Measurements from ENCODE around the gene CPA3. TPM values are rescaled to one million over a fixed set of nuclear protein-coding genes. Genes with fewer than 3 reads are reported as not detected.

Gene CPA3
- total and polyA plus RNA-seq, 5 donors = 0.11 to 2.3 (median 2.0) TPM

GRCh38 chr3:148833223-148833622 is 31.9 kb upstream of the CPA3 start:
- intact Hi-C loops (cut with DNase I) = no loop called here
- Histone ChIP-seq H3K4me3 (ENCODE audit: low read length) (no peak overlapping the region), H3K9me3 (ENCODE audit: control insufficient read depth, low read length) (no peaks in the 10 kb centered on the region), H3K4me1 (ENCODE audit: control insufficient read depth, insufficient read depth, low read length) (no peaks in the 10 kb centered on the region), H3K27ac (ENCODE audit: low read length) (no peak overlapping the region), H3K27me3 (ENCODE audit: control insufficient read depth, insufficient read depth) (no peaks in the 10 kb centered on the region)
- no peak for ATAC-seq
- WGBS = 85% methylated on average over 3 of the region's 3 CpGs
- no peak for DNase-seq

- H3K4me1 ChIP-seq (ENCODE audit: control insufficient read depth, insufficient read depth, low read length) = no peaks in the 10 kb centered on the region
- H3K4me3 ChIP-seq (ENCODE audit: low read length) = no peak overlapping the region
- no peaks in the 10 kb centered on the region for H3K9me3 ChIP-seq (ENCODE audit: control insufficient read depth, low read length)
- intact Hi-C loops (cut with DNase I) = no loop called here
- no peak for ATAC-seq
- no peaks in the 10 kb centered on the region for H3K27me3 ChIP-seq (ENCODE audit: control insufficient read depth, insufficient read depth)
- no peak for DNase-seq
- no peak overlapping the region for H3K27ac ChIP-seq (ENCODE audit: low read length)
Observed at GRCh38 chr3:148839805-148840204, 25.3 kb upstream of the CPA3 start.

- ATAC-seq = no peak
- Histone ChIP-seq H3K4me3 (ENCODE audit: low read length) (no peak overlapping the region), H3K27me3 (ENCODE audit: control insufficient read depth, insufficient read depth) (no peaks in the 10 kb centered on the region), H3K4me1 (ENCODE audit: control insufficient read depth, insufficient read depth, low read length) (no peaks in the 10 kb centered on the region), H3K27ac (ENCODE audit: low read length) (no peak overlapping the region), H3K9me3 (ENCODE audit: control insufficient read depth, low read length) (no peaks in the 10 kb centered on the region)
- WGBS = 65% methylated on average over 4 of the region's 4 CpGs
- intact Hi-C loops (cut with DNase I) = no loop called here
- no peak for DNase-seq
Observed at GRCh38 chr3:148840451-148840850, 24.6 kb upstream of the CPA3 start.

GRCh38 chr3:148845756-148846395 is 19.2 kb upstream of the CPA3 start:
- Histone ChIP-seq H3K4me1 (ENCODE audit: control insufficient read depth, insufficient read depth, low read length) (no peaks in the 10 kb centered on the region), H3K9me3 (ENCODE audit: control insufficient read depth, low read length) (no peaks in the 10 kb centered on the region), H3K4me3 (ENCODE audit: low read length) (no peak overlapping the region), H3K27me3 (ENCODE audit: control insufficient read depth, insufficient read depth) (no peaks in the 10 kb centered on the region), H3K27ac (ENCODE audit: low read length) (no peak overlapping the region)
- no peak for ATAC-seq
- 69% methylated on average over 2 of the region's 2 CpGs for WGBS
- intact Hi-C loops (cut with DNase I) = no loop called here
- no peak for DNase-seq

GRCh38 chr3:148847351-148847750 is 17.7 kb upstream of the CPA3 start:
- intact Hi-C loops (cut with DNase I) = no loop called here
- Histone ChIP-seq H3K4me3 (ENCODE audit: low read length) (no peak overlapping the region), H3K27ac (ENCODE audit: low read length) (no peak overlapping the region), H3K4me1 (ENCODE audit: control insufficient read depth, insufficient read depth, low read length) (no peaks in the 10 kb centered on the region), H3K27me3 (ENCODE audit: control insufficient read depth, insufficient read depth) (no peaks in the 10 kb centered on the region), H3K9me3 (ENCODE audit: control insufficient read depth, low read length) (no peaks in the 10 kb centered on the region)
- 35% methylated on average over 1 of the region's 1 CpG for WGBS
- no peak for DNase-seq
- peak; percentile 36 to 66 for ATAC-seq

- 85% methylated on average over 1 of the region's 1 CpG for WGBS
- Histone ChIP-seq H3K27me3 (ENCODE audit: control insufficient read depth, insufficient read depth) (no peaks in the 10 kb centered on the region), H3K27ac (ENCODE audit: low read length) (no peak overlapping the region), H3K4me1 (ENCODE audit: control insufficient read depth, insufficient read depth, low read length) (no peaks in the 10 kb centered on the region), H3K4me3 (ENCODE audit: low read length) (no peak overlapping the region), H3K9me3 (ENCODE audit: control insufficient read depth, low read length) (no peaks in the 10 kb centered on the region)
- DNase-seq (no peak), ATAC-seq (no peak)
- intact Hi-C loops (cut with DNase I) = no loop called here
Observed at GRCh38 chr3:148848410-148848809, 16.7 kb upstream of the CPA3 start.

GRCh38 chr3:148852271-148852992 is 12.7 kb upstream of the CPA3 start:
- no peak overlapping the region for H3K4me3 ChIP-seq (ENCODE audit: low read length)
- no peak overlapping the region for H3K27ac ChIP-seq (ENCODE audit: low read length)
- no peaks in the 10 kb centered on the region for H3K9me3 ChIP-seq (ENCODE audit: control insufficient read depth, low read length)
- ATAC-seq (peak in 1 of 2 donors; percentile 43), DNase-seq (no peak)
- intact Hi-C loops (cut with DNase I) = no loop called here
- no peaks in the 10 kb centered on the region for H3K27me3 ChIP-seq (ENCODE audit: control insufficient read depth, insufficient read depth)
- no peaks in the 10 kb centered on the region for H3K4me1 ChIP-seq (ENCODE audit: control insufficient read depth, insufficient read depth, low read length)
- 60% methylated on average over 7 of the region's 7 CpGs for WGBS

GRCh38 chr3:148853076-148853475 is 12.0 kb upstream of the CPA3 start:
- Histone ChIP-seq H3K4me1 (ENCODE audit: control insufficient read depth, insufficient read depth, low read length) (no peaks in the 10 kb centered on the region), H3K27ac (ENCODE audit: low read length) (no peak overlapping the region), H3K27me3 (ENCODE audit: control insufficient read depth, insufficient read depth) (no peaks in the 10 kb centered on the region), H3K9me3 (ENCODE audit: control insufficient read depth, low read length) (no peaks in the 10 kb centered on the region), H3K4me3 (ENCODE audit: low read length) (no peak overlapping the region)
- DNase-seq (no peak), ATAC-seq (no peak)
- intact Hi-C loops (cut with DNase I) = no loop called here
- 59% methylated on average over 2 of the region's 2 CpGs for WGBS

- Histone ChIP-seq H3K27me3 (ENCODE audit: control insufficient read depth, insufficient read depth) (no peaks in the 10 kb centered on the region), H3K27ac (ENCODE audit: low read length) (no peak overlapping the region), H3K4me1 (ENCODE audit: control insufficient read depth, insufficient read depth, low read length) (no peaks in the 10 kb centered on the region), H3K9me3 (ENCODE audit: control insufficient read depth, low read length) (no peaks in the 10 kb centered on the region), H3K4me3 (ENCODE audit: low read length) (no peak overlapping the region)
- DNase-seq = no peak
- intact Hi-C loops (cut with DNase I) = no loop called here
- no peak for ATAC-seq
Observed at GRCh38 chr3:148854061-148854460, 11.0 kb upstream of the CPA3 start.

- no peaks in the 10 kb centered on the region for H3K9me3 ChIP-seq (ENCODE audit: control insufficient read depth, low read length)
- no peak for DNase-seq
- H3K27ac ChIP-seq (ENCODE audit: low read length) = no peak overlapping the region
- intact Hi-C loops (cut with DNase I) = no loop called here
- no peaks in the 10 kb centered on the region for H3K4me1 ChIP-seq (ENCODE audit: control insufficient read depth, insufficient read depth, low read length)
- no peak for ATAC-seq
- H3K4me3 ChIP-seq (ENCODE audit: low read length) = no peak overlapping the region
- H3K27me3 ChIP-seq (ENCODE audit: control insufficient read depth, insufficient read depth) = no peaks in the 10 kb centered on the region
- 74% methylated on average over 3 of the region's 3 CpGs for WGBS
Observed at GRCh38 chr3:148856384-148856783, 8.7 kb upstream of the CPA3 start.

GRCh38 chr3:148857316-148857715 is 7.8 kb upstream of the CPA3 start:
- H3K27ac ChIP-seq (ENCODE audit: low read length) = no peak overlapping the region
- no peak overlapping the region for H3K4me3 ChIP-seq (ENCODE audit: low read length)
- H3K27me3 ChIP-seq (ENCODE audit: control insufficient read depth, insufficient read depth) = no peaks in the 10 kb centered on the region
- no peaks in the 10 kb centered on the region for H3K4me1 ChIP-seq (ENCODE audit: control insufficient read depth, insufficient read depth, low read length)
- ATAC-seq = no peak
- 68% methylated on average over 4 of the region's 4 CpGs for WGBS
- no peak for DNase-seq
- intact Hi-C loops (cut with DNase I) = no loop called here
- no peaks in the 10 kb centered on the region for H3K9me3 ChIP-seq (ENCODE audit: control insufficient read depth, low read length)
